ENCODE results near the gene MED22. TPM values are rescaled to one million over a fixed set of nuclear protein-coding genes. Genes with fewer than 3 reads are reported as not detected.
A peak's percentile ranks its signal among the peaks of the same experiment; 100 is the strongest.

Gene MED22
- total RNA-seq, 4 donors from 2014 or later, result 12.3 to 31.1 (median 26.9) TPM

GRCh38 chr9:133306242-133307204 lies 41.4 kb downstream of the MED22 start:
- no peak overlapping the region for H3K4me3 ChIP-seq (ENCODE audit: low read depth, poor library complexity, severe bottlenecking)
- intact Hi-C loops (cut with DNase I; ENCODE audit: low total_unique reads), result no loop called here
- no peak for TF ChIP-seq CTCF (IDR thresholded peaks at IDR 0.05)
- no peak for TF ChIP-seq POLR2A (IDR thresholded peaks at IDR 0.05)
- WGBS, 2 donors, result 64 to 69% methylated on average over 31 of the region's 31 CpGs
- peak in 1 of 2 donors; percentile 67 for DNase-seq (ENCODE audit: low spot score in 2 of 2)

GRCh38 chr9:133305731-133306130 lies 42.2 kb downstream of the MED22 start:
- TF ChIP-seq POLR2A (IDR thresholded peaks at IDR 0.05) (no peak), CTCF (IDR thresholded peaks at IDR 0.05) (no peak)
- H3K4me3 ChIP-seq (ENCODE audit: low read depth, poor library complexity, severe bottlenecking), result no peak overlapping the region
- WGBS, 2 donors, result 79 to 81% methylated on average over 23 of the region's 23 CpGs
- intact Hi-C loops (cut with DNase I; ENCODE audit: low total_unique reads), result no loop called here
- DNase-seq (ENCODE audit: low spot score in 2 of 2), result peak in 1 of 2 donors; percentile 39

GRCh38 chr9:133304477-133305377 lies 43.2 kb downstream of the MED22 start:
- WGBS, 2 donors, result 84% methylated on average over 32 to 36 of the region's 38 CpGs
- intact Hi-C loops (cut with DNase I; ENCODE audit: low total_unique reads), result no loop called here
- H3K4me3 ChIP-seq (ENCODE audit: low read depth, poor library complexity, severe bottlenecking), result no peak overlapping the region
- no peak for TF ChIP-seq POLR2A (IDR thresholded peaks at IDR 0.05)
- peak in 1 of 2 donors; percentile 77 for DNase-seq (ENCODE audit: low spot score in 2 of 2)

- WGBS, 2 donors, result 37 to 43% methylated on average over 13 of the region's 13 CpGs
- DNase-seq (ENCODE audit: low spot score in 2 of 2), result no peak
These were observed 43.8 kb downstream of the MED22 start for GRCh38 chr9:133304158-133304470.

GRCh38 chr9:133303266-133304157 lies 44.4 kb downstream of the MED22 start:
- H3K4me3 ChIP-seq (ENCODE audit: low read depth, poor library complexity, severe bottlenecking), result no peak overlapping the region
- no peak for TF ChIP-seq CTCF (IDR thresholded peaks at IDR 0.05)
- peak in 1 of 2 donors; percentile 68 for DNase-seq (ENCODE audit: low spot score in 2 of 2)
- 77% methylated on average over 22 to 26 of the region's 26 CpGs for WGBS, 2 donors
- intact Hi-C loops (cut with DNase I; ENCODE audit: low total_unique reads), result no loop called here

More at GRCh38 chr9:133304158-133304470, 43.8 kb downstream of the MED22 start:
- no peak overlapping the region for H3K4me3 ChIP-seq (ENCODE audit: low read depth, poor library complexity, severe bottlenecking)
- TF ChIP-seq CTCF (IDR thresholded peaks at IDR 0.05) (no peak), POLR2A (IDR thresholded peaks at IDR 0.05) (no peak)
- intact Hi-C loops (cut with DNase I; ENCODE audit: low total_unique reads), result no loop called here

Data from lower leg skin (tissue), 4 donors.